Ascending aorta (tissue), 2 donors: ENCODE results near the gene CAAP1. TPM values are rescaled to one million over a fixed set of nuclear protein-coding genes. Genes with fewer than 3 reads are reported as not detected.

Experiments
- DNase-seq, 2 donors: peaks; one replicate each; pipeline ENCODE4 v3.0.0-alpha.2; 2019; ENCODE audit warnings: low spot score in 2 of 2
- H3K27ac ChIP-seq, 2 donors: fragments of 200-600 bp; sonication (generic); one replicate each; pipeline ENCODE4 v1.5.1; 2016 to 2017; ENCODE audit warnings: mild to moderate bottlenecking in 1 of 2
- H3K27me3 ChIP-seq: fragments of 200-600 bp; sonication (generic); one replicate; pipeline ENCODE4 v1.5.1; 2017
- H3K36me3 ChIP-seq, 2 donors: fragments of 200-600 bp; sonication (generic); one replicate each; pipeline ENCODE4 v1.5.1; 2016
- H3K4me1 ChIP-seq, 2 donors: fragments of 200-600 bp; sonication (generic); one replicate each; pipeline ENCODE4 v1.5.1; 2016 to 2017; ENCODE audit warnings: mild to moderate bottlenecking in 1 of 2
- H3K4me3 ChIP-seq, 2 donors: fragments of 200-600 bp; sonication (generic); one replicate each; pipeline ENCODE4 v1.5.1; 2016 to 2017; ENCODE audit warnings: mild to moderate bottlenecking in 1 of 2
- H3K9me3 ChIP-seq, 2 donors: fragments of 200-600 bp; sonication (generic); one replicate each; pipeline ENCODE4 v1.5.1; 2016
- intact Hi-C: fragments of 100-400 bp; cut with DNase I; formaldehyde crosslinking; loops from one replicate; pipeline ENCODE4 v1.15.1; 2023
- total RNA-seq: library from RNA; depleted of rRNA; stranded (reverse); fragments of >200 nt; gene quantifications from one replicate; pipeline ENCODE4 v1.1.0, GENCODE V29; 2016
- TF ChIP-seq, protein P1 (sequence below), 3 experiments: fragments of 200-600 bp in 2 of 3; fragments of 450-650 bp in 1 of 3; sonication (generic) in 2 of 3; IDR thresholded peaks; one replicate each; pipeline ENCODE4 v1.5.1; 2016 to 2019; ENCODE audit warnings: antibody characterized with exemption in 3 of 3, mild to moderate bottlenecking in 1 of 3, moderate library complexity in 1 of 3

The CAAP1 gene
- total RNA-seq, 1 donor from 2014 or later = 59.5 TPM

DNA sequence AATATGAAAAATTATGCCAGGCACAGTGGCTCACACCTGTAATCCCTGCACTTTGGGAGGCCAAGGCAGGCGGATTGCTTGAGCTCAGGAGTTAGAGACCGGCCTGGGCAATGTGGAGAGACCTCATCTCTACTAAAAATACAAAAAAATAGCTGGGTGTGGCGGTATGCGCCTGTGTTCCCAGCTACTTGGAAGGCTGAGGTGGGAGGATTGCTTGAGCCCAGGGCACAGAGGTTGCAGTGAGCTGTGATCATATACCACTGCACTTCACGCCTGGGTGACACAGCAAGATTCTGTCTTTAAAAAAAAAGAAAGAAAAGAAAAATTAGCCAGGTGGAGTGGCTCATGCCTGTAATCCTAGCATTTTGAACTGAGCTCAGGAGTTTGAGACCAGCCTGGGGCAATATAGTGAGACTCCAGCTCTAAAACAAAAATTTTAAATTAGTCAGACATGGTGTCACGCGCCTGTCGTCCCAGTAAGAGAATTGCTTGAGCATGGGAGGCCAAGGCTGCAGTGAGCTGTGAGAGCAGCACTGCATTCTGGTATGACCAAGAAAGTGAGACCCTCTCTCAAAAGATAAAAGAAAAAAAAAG, 36.4 kb upstream of the CAAP1 start:
- H3K27me3 ChIP-seq = no peaks in the 10 kb centered on the region
- H3K36me3 ChIP-seq = peaks cover 33 to 45% of the 10 kb centered on the region in 2 donors
- no peak overlapping the region for H3K4me3 ChIP-seq
- TF ChIP-seq, protein P1, sequence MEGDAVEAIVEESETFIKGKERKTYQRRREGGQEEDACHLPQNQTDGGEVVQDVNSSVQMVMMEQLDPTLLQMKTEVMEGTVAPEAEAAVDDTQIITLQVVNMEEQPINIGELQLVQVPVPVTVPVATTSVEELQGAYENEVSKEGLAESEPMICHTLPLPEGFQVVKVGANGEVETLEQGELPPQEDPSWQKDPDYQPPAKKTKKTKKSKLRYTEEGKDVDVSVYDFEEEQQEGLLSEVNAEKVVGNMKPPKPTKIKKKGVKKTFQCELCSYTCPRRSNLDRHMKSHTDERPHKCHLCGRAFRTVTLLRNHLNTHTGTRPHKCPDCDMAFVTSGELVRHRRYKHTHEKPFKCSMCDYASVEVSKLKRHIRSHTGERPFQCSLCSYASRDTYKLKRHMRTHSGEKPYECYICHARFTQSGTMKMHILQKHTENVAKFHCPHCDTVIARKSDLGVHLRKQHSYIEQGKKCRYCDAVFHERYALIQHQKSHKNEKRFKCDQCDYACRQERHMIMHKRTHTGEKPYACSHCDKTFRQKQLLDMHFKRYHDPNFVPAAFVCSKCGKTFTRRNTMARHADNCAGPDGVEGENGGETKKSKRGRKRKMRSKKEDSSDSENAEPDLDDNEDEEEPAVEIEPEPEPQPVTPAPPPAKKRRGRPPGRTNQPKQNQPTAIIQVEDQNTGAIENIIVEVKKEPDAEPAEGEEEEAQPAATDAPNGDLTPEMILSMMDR (IDR thresholded peaks at IDR 0.05) = no peak
- no peak for DNase-seq
- H3K27ac ChIP-seq = no peak overlapping the region
- H3K9me3 ChIP-seq = no peaks in the 10 kb centered on the region
- intact Hi-C loops = no loop called here
- no peaks in the 10 kb centered on the region for H3K4me1 ChIP-seq

GRCh38 chr9:26925609-26926008, 33.0 kb upstream of the CAAP1 start:
- no peak for DNase-seq
- Histone ChIP-seq H3K27me3 (no peaks in the 10 kb centered on the region), H3K27ac (no peak overlapping the region), H3K4me1 (no peaks in the 10 kb centered on the region), H3K9me3 (no peaks in the 10 kb centered on the region), H3K36me3 (peaks cover 56 to 62% of the 10 kb centered on the region in 2 donors), H3K4me3 (no peak overlapping the region)
- intact Hi-C loops = no loop called here
- TF ChIP-seq, protein P1 (IDR thresholded peaks at IDR 0.05) = no peak

DNA sequence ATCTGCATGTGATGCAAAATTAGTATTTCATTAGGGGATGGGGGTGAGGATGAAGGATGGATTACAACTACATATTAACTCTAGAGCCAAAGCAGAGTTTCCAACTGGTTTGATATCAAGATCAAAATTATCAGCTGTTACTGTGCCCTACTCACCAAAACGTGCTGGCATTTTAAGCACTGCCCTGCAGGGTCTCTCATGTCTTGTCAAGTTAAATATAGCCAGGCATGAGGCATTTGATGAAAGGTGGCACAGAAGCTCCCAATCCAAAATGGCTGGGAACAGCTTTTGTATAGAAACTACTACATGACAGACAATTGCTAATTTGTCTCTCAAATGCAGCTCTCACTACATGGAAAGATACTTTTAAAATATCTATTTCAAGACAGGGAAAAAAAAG, 27.1 kb upstream of the CAAP1 start:
- Histone ChIP-seq H3K9me3 (no peaks in the 10 kb centered on the region), H3K27ac (no peak overlapping the region), H3K36me3 (peaks cover 59 to 96% of the 10 kb centered on the region in 2 donors), H3K27me3 (no peaks in the 10 kb centered on the region), H3K4me3 (no peak overlapping the region), H3K4me1 (no peaks in the 10 kb centered on the region)
- TF ChIP-seq, protein P1 (IDR thresholded peaks at IDR 0.05) = no peak
- DNase-seq = no peak
- intact Hi-C loops = no loop called here

GRCh38 chr9:26913138-26913668, 20.6 kb upstream of the CAAP1 start:
- no peak overlapping the region for H3K27ac ChIP-seq
- H3K36me3 ChIP-seq = peaks cover 39 to 67% of the 10 kb centered on the region in 2 donors
- H3K4me3 ChIP-seq = no peak overlapping the region
- no peaks in the 10 kb centered on the region for H3K9me3 ChIP-seq
- H3K27me3 ChIP-seq = no peaks in the 10 kb centered on the region
- intact Hi-C loops = no loop called here
- TF ChIP-seq, protein P1 (IDR thresholded peaks at IDR 0.05) = no peak
- H3K4me1 ChIP-seq = no peaks in the 10 kb centered on the region
- DNase-seq = no peak

DNA sequence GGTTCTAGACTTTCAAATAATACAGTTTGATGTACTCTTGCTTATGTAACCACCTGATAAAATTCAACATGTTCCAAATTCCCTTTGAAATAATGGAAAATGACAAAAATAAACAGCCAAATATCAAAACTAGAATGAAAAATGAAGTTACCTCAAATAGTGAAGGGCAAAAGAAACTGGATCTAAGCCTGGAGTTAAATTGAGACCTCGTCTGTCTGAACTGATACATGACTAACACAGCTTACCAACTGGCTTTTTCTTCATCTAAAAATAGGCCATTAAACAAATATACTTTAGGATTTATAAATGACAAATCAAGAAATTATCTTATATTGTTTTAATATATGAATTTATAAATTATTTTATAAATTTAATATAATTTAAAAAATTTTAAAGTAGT, 12.1 kb upstream of the CAAP1 start:
- no peak overlapping the region for H3K27ac ChIP-seq
- H3K27me3 ChIP-seq = no peaks in the 10 kb centered on the region
- no peaks in the 10 kb centered on the region for H3K4me1 ChIP-seq
- peaks cover 15 to 46% of the 10 kb centered on the region in 2 donors for H3K36me3 ChIP-seq
- no peaks in the 10 kb centered on the region for H3K9me3 ChIP-seq
- H3K4me3 ChIP-seq = no peak overlapping the region
- intact Hi-C loops = no loop called here
- TF ChIP-seq, protein P1 (IDR thresholded peaks at IDR 0.05) = no peak
- no peak for DNase-seq
